SIG-M5 treated with dmso at 0.1 percent for 504 hours (cell line): Measurements from ENCODE around the gene PCDHB11.
A peak's percentile ranks its signal among the peaks of the same experiment; 100 is the strongest.
"Not testable (repeated sequence)": the region's sequence is repeated elsewhere in the genome, so short reads cannot be mapped to it uniquely, and the experiment has no call there.

Experiments
- DNase-seq: peaks from one replicate; lab custom pipeline; 2025; ENCODE audit not compliant: unreplicated experiment; lab: John Stamatoyannopoulos, UW

The PCDHB11 gene

GRCh38 chr5:141186897-141187512 lies 12.4 kb upstream of the PCDHB11 start, which contains the start of gene PCDHB9:
Gene PCDHB9, plus strand, starts transcription at chr5:141187161. Its CDS starts 158 bp downstream, at chr5:141187319.
- DNase-seq, result no peak

DNA sequence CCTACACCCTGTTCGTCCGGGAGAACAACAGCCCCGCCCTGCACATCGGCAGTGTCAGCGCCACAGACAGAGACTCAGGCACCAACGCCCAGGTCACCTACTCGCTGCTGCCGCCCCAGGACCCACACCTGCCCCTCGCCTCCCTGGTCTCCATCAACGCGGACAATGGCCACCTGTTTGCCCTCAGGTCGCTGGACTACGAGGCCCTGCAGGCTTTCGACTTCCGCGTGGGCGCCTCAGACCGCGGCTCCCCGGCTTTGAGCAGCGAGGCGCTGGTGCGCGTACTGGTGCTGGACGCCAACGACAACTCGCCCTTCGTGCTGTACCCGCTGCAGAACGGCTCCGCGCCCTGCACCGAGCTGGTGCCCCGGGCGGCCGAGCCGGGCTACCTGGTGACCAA lies 10.7 kb upstream of the PCDHB11 start:
- not testable (repeated sequence) for DNase-seq

DNA sequence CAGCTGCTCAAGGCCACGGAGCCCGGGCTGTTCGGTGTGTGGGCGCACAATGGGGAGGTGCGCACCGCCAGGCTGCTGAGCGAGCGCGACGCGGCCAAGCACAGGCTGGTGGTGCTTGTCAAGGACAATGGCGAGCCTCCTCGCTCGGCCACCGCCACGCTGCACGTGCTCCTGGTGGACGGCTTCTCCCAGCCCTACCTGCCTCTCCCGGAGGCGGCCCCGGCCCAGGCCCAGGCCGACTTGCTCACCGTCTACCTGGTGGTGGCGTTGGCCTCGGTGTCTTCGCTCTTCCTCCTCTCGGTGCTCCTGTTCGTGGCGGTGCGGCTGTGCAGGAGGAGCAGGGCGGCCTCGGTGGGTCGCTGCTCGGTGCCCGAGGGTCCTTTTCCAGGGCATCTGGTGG lies 10.3 kb upstream of the PCDHB11 start:
- DNase-seq, result not testable (repeated sequence)

GRCh38 chr5:141192110-141192725 lies 7.2 kb upstream of the PCDHB11 start, which contains the start of gene PCDHB10:
Gene PCDHB10, plus strand, starts transcription at chr5:141192353. Its CDS starts 200 bp downstream, at chr5:141192553.
- peak; percentile 44 for DNase-seq

- DNase-seq, result not testable (repeated sequence)
Measured at GRCh38 chr5:141194332-141194731, 5.1 kb upstream of the PCDHB11 start.

DNA sequence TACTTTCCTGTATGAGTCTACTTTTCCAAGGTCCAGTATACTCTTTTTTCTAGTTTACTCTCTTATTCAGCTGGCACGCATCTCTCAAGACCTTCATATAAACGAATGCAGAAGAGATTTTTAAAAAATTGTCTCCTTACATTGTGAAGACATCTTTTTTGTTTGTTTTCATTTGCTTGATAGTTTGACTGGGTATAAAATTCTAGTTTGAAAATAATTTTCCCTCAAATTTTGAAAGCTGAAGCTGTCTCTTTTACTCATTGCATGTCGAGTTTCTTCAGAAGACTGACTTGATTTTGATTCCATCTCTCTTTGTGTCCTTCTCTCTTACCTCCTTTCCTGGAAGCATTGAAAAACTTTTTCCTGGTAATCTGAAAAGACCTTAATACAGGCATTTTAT lies 3.1 kb upstream of the PCDHB11 start:
- DNase-seq, result no peak

DNA sequence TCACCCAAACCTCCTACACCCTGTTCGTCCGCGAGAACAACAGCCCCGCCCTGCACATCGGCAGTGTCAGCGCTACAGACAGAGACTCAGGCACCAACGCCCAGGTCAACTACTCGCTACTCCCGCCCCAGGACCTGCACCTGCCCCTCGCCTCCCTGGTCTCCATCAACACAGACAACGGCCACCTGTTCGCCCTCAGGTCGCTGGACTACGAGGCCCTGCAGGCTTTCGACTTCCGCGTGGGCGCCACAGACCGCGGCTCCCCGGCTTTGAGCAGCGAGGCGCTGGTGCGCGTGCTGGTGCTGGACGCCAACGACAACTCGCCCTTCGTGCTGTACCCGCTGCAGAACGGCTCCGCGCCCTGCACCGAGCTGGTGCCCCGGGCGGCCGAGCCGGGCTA lies 1.7 kb downstream of the PCDHB11 start:
- not testable (repeated sequence) for DNase-seq

DNA sequence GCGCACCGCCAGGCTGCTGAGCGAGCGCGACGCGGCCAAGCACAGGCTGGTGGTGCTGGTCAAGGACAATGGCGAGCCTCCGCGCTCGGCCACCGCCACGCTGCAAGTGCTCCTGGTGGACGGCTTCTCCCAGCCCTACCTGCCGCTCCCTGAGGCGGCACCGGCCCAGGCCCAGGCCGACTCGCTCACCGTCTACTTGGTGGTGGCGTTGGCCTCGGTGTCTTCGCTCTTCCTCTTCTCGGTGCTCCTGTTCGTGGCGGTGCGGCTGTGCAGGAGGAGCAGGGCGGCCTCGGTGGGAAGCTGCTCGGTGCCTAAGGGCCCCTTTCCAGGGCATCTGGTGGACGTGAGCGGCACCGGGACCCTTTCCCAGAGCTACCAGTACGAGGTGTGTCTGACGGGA lies 2.2 kb downstream of the PCDHB11 start:
- not testable (repeated sequence) for DNase-seq

GRCh38 chr5:141208478-141208877 lies 9.1 kb downstream of the PCDHB11 start, which contains the start of gene PCDHB12:
Gene PCDHB12, plus strand, starts transcription at chr5:141208719. Its CDS starts 189 bp downstream, at chr5:141208908.
- DNase-seq, result peak; percentile 1

GRCh38 chr5:141210281-141210680 lies 10.9 kb downstream of the PCDHB11 start:
- DNase-seq, result not testable (repeated sequence)

- DNase-seq, result not testable (repeated sequence)
Measured at GRCh38 chr5:141210849-141211248, 11.4 kb downstream of the PCDHB11 start.

DNA sequence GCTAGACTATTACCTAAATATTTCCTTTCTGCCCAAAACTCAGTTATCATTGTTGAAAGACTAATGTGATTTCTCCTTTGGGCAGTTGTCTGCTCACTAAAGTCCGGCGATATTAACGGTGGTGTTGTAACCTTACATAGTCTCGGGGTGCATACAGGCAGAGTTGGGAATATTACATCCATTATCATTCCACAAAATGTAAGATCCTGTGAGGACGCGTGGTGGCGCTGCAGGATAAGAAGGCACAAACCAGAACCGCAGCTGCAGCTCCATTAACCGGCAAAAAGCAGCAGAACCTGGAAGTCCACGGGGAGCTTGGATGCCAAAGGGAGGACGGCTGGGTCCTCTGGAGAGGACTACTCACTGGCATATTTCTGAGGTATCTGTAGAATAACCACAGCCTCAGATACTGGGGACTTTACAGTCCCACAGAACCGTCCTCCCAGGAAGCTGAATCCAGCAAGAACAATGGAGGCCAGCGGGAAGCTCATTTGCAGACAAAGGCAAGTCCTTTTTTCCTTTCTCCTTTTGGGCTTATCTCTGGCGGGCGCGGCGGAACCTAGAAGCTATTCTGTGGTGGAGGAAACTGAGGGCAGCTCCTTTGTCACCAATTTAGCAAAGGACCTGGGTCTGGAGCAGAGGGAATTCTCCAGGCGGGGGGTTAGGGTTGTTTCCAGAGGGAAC lies 14.4 kb downstream of the PCDHB11 start, which contains the start of gene PCDHB13:
Gene PCDHB13, plus strand, starts transcription at position 264 of the 684 bp plus-strand sequence. Its CDS starts 205 bp downstream, at position 469.
- peak; percentile 30 for DNase-seq

DNA sequence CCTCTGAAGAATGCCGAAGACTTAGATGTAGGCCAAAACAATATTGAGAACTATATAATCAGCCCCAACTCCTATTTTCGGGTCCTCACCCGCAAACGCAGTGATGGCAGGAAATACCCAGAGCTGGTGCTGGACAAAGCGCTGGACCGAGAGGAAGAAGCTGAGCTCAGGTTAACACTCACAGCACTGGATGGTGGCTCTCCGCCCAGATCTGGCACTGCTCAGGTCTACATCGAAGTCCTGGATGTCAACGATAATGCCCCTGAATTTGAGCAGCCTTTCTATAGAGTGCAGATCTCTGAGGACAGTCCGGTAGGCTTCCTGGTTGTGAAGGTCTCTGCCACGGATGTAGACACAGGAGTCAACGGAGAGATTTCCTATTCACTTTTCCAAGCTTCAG lies 15.2 kb downstream of the PCDHB11 start:
- not testable (repeated sequence) for DNase-seq

- not testable (repeated sequence) for DNase-seq
Measured at GRCh38 chr5:141215504-141215903, 16.1 kb downstream of the PCDHB11 start.

- not testable (repeated sequence) for DNase-seq
Measured at GRCh38 chr5:141216035-141216434, 16.6 kb downstream of the PCDHB11 start.

DNA sequence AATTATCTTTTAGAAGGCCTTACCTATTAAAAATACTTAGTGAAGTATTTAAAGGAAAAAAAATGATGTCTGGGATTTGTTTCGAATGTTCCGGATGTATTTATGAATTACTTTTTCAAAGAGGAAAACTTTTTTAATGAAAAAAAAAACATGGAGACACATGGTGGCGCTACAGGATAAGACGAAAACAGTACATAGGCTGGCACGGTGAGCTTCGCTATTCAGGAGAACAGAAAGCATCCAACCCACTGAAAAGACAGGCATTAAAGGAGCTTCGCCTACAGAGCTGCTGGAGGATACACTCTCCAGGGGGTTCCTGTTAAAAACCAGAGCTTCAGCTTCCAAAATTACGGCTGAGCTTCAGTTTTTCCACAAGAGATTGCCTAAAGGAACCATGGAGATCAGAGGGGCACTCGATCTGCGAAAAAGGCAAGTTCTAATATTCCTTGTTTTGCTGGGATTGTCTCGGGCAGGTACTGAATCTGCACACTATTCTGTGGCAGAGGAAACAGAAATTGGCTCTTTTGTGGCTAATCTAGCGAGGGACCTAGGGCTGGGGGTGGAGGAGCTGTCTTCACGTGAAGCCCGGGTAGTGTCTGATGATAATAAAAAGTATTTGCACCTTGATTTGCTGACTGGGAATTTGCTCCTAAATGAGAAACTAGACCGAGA lies 23.8 kb downstream of the PCDHB11 start, which contains the start of gene PCDHB14:
Gene PCDHB14, plus strand, starts transcription at position 232 of the 672 bp plus-strand sequence. Its CDS starts 163 bp downstream, at position 395.
- peak; percentile 45 for DNase-seq

- not testable (repeated sequence) for DNase-seq
Measured at GRCh38 chr5:141224844-141225243, 25.4 kb downstream of the PCDHB11 start.

DNA sequence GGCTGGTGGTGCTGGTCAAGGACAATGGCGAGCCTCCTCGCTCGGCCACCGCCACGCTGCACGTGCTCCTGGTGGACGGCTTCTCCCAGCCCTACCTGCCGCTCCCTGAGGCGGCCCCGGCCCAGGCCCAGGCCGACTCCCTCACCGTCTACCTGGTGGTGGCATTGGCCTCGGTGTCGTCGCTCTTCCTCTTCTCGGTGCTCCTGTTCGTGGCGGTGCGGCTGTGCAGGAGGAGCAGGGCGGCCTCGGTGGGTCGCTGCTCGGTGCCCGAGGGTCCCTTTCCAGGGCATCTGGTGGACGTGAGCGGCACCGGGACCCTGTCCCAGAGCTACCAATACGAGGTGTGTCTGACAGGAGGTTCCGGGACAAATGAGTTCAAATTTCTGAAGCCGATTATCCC lies 26.0 kb downstream of the PCDHB11 start:
- not testable (repeated sequence) for DNase-seq

- DNase-seq, result no peak
Measured at GRCh38 chr5:141234109-141234667, 34.8 kb downstream of the PCDHB11 start.

GRCh38 chr5:141235922-141236321 lies 36.5 kb downstream of the PCDHB11 start:
- not testable (repeated sequence) for DNase-seq
